ENCODE data around the gene SPAG6.

- TF ChIP-seq POLR2A (IDR thresholded peaks at IDR 0.05; ENCODE audit: low read depth) = no peak
- no peak for TF ChIP-seq EP300 (IDR thresholded peaks at IDR 0.05)
- TF ChIP-seq, protein P1, sequence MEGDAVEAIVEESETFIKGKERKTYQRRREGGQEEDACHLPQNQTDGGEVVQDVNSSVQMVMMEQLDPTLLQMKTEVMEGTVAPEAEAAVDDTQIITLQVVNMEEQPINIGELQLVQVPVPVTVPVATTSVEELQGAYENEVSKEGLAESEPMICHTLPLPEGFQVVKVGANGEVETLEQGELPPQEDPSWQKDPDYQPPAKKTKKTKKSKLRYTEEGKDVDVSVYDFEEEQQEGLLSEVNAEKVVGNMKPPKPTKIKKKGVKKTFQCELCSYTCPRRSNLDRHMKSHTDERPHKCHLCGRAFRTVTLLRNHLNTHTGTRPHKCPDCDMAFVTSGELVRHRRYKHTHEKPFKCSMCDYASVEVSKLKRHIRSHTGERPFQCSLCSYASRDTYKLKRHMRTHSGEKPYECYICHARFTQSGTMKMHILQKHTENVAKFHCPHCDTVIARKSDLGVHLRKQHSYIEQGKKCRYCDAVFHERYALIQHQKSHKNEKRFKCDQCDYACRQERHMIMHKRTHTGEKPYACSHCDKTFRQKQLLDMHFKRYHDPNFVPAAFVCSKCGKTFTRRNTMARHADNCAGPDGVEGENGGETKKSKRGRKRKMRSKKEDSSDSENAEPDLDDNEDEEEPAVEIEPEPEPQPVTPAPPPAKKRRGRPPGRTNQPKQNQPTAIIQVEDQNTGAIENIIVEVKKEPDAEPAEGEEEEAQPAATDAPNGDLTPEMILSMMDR (IDR thresholded peaks at IDR 0.05) = no peak
These were observed at the start of gene SPAG6 for GRCh38 chr10:22345301-22346095.
